ENCODE results near the gene DPH5. TPM values are rescaled to one million over a fixed set of nuclear protein-coding genes. Genes with fewer than 3 reads are reported as not detected.

DPH5 gene
- total RNA-seq, 2 donors from 2014 or later = 11.5 to 26.7 TPM

GRCh38 chr1:100943533-100943932 lies 82.1 kb downstream of the DPH5 start:
- no peak for ATAC-seq (ENCODE audit: insufficient number of reproducible peaks, low FRiP score, low read depth)
- H3K27me3 ChIP-seq (replicated peaks; ENCODE audit: insufficient read depth) = no peaks in the 10 kb centered on the region
- H3K36me3 ChIP-seq = peaks cover 14% of the 10 kb centered on the region
- no peaks in the 10 kb centered on the region for H3K9me3 ChIP-seq
- TF ChIP-seq CTCF (IDR thresholded peaks at IDR 0.05) = no peak
- H3K4me1 ChIP-seq (ENCODE audit: control insufficient read depth in 1 of 2, low read depth in 2 of 2) = no peaks in the 10 kb centered on the region
- no peak overlapping the region for H3K27ac ChIP-seq
- no peak overlapping the region for H3K4me3 ChIP-seq
- DNase-seq (ENCODE audit: low spot score) = no peak

- no peaks in the 10 kb centered on the region for H3K4me1 ChIP-seq (ENCODE audit: control insufficient read depth in 1 of 2, low read depth in 2 of 2)
- H3K36me3 ChIP-seq = peaks cover 19% of the 10 kb centered on the region
- H3K9me3 ChIP-seq = no peaks in the 10 kb centered on the region
- no peak for DNase-seq (ENCODE audit: low spot score)
- H3K27me3 ChIP-seq (replicated peaks; ENCODE audit: insufficient read depth) = no peaks in the 10 kb centered on the region
- TF ChIP-seq CTCF (IDR thresholded peaks at IDR 0.05) = no peak
- no peak for ATAC-seq (ENCODE audit: insufficient number of reproducible peaks, low FRiP score, low read depth)
- no peak overlapping the region for H3K4me3 ChIP-seq
- no peak overlapping the region for H3K27ac ChIP-seq
These were observed 83.1 kb downstream of the DPH5 start for GRCh38 chr1:100942304-100943046.

GRCh38 chr1:100941580-100942216 lies 83.9 kb downstream of the DPH5 start:
- peaks cover 19% of the 10 kb centered on the region for H3K36me3 ChIP-seq

GRCh38 chr1:100941098-100941527 lies 84.5 kb downstream of the DPH5 start:
- no peaks in the 10 kb centered on the region for H3K9me3 ChIP-seq
- no peaks in the 10 kb centered on the region for H3K4me1 ChIP-seq (ENCODE audit: control insufficient read depth in 1 of 2, low read depth in 2 of 2)
- H3K27ac ChIP-seq = no peak overlapping the region
- ATAC-seq (ENCODE audit: insufficient number of reproducible peaks, low FRiP score, low read depth) = no peak
- H3K27me3 ChIP-seq (replicated peaks; ENCODE audit: insufficient read depth) = no peaks in the 10 kb centered on the region
- DNase-seq (ENCODE audit: low spot score) = no peak
- no peak for TF ChIP-seq CTCF (IDR thresholded peaks at IDR 0.05)
- H3K4me3 ChIP-seq = no peak overlapping the region
- H3K36me3 ChIP-seq = peaks cover 19% of the 10 kb centered on the region

More at GRCh38 chr1:100941580-100942216, 83.9 kb downstream of the DPH5 start:
- Histone ChIP-seq H3K27me3 (replicated peaks; ENCODE audit: insufficient read depth) (no peaks in the 10 kb centered on the region), H3K4me3 (no peak overlapping the region), H3K9me3 (no peaks in the 10 kb centered on the region), H3K27ac (no peak overlapping the region), H3K4me1 (ENCODE audit: control insufficient read depth in 1 of 2, low read depth in 2 of 2) (no peaks in the 10 kb centered on the region)
- no peak for TF ChIP-seq CTCF (IDR thresholded peaks at IDR 0.05)
- ATAC-seq (ENCODE audit: insufficient number of reproducible peaks, low FRiP score, low read depth) (no peak), DNase-seq (ENCODE audit: low spot score) (no peak)

Other genes with a start within 250 kb of the DPH5 start
- gene EXTL2, start 130.9 kb downstream of the DPH5 start, total RNA-seq = 10 to 100 TPM in 1 of 2 donors, 1 to 10 TPM in 1; 9.6 to 14.5 TPM
- 10 to 100 TPM; 26.8 to 54.7 TPM for gene SLC30A7, start 129.7 kb downstream of the DPH5 start, total RNA-seq
- gene S1PR1, start 211.2 kb upstream of the DPH5 start, total RNA-seq = 100 to 1,000 TPM in 1 of 2 donors, 10 to 100 TPM in 1; 42.5 to 108 TPM

Data from thoracic aorta (tissue), 2 donors.